NCI-H2029 treated with DMSO at 0.1 percent for 48 hours (cell line): Measurements from ENCODE around the gene MCCC1.
A peak's percentile ranks its signal among the peaks of the same experiment; 100 is the strongest.
"Not testable (repeated sequence)": the region's sequence is repeated elsewhere in the genome, so short reads cannot be mapped to it uniquely, and the experiment has no call there.

Experiments
- DNase-seq: peaks from one replicate; lab custom pipeline; 2025; lab: John Stamatoyannopoulos, UW

The MCCC1 gene

DNA sequence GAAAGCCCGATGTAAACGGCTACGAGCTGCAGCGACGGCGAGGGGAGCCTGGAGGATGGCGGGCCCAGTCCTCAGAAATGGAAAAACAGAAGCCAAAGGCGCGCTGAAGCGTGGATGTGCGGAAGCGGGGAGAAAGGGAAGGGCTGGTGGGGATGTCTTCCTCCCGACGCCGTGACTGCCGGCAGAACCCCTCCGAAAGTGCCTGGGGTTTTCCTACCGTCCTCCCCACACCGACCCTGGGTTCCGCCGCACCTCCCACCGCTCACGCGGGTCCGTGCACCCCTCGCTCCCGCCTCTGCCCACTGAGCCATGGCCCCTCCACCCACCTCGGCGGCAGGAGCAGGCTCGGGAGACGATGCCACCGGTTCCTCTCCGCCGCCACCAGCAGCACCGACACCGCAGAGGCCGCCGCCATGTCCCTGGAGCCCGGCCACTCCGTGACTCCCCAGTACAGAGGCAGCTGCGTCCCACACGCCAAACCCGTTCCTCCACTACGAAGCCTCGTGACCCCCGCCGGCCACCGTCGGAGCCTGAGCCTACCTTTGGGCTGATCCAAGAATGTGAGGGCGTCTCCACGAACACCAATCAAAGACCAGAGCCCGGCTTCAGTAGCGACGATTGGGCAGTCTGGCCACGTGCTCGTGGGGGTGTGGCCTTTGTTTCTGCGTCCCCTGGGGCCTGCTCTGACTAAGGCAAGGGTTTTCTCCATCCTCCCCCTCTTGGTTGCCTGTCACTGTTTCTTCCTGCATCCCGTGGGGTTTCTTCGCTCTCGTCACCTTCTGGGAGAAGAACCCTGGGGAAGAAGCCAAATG is at the start of gene MCCC1:
TSS of gene MCCC1 (minus strand) at position 471 of the 812 bp plus-strand sequence. CDS start at position 415, 56 bp downstream.
- DNase-seq: peak; percentile 95

GRCh38 chr3:183148056-183148455 is 48.8 kb upstream of the MCCC1 start:
- no peak for DNase-seq

DNA sequence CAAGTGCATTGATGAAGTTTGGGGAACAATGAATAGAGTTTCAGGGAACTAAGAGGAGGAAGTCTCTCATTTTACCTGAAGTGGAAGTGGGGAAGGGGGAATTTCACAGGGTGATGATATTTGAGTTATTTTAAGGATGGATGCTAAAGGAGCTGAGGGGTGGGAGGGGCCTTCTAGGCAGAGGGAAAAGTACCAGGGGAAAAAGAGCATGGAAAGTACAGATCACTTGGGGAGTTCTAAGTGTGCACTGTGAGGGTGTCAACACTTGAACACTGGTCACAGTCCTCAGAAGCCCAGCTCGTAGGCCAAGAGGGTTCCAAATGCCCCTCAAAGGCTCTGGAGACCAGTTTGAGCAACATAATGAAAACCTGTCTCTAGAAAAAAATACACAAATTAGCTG is 45.1 kb upstream of the MCCC1 start:
- no peak for DNase-seq

- DNase-seq: no peak
These were observed 42.9 kb upstream of the MCCC1 start for GRCh38 chr3:183142199-183142598.

DNA sequence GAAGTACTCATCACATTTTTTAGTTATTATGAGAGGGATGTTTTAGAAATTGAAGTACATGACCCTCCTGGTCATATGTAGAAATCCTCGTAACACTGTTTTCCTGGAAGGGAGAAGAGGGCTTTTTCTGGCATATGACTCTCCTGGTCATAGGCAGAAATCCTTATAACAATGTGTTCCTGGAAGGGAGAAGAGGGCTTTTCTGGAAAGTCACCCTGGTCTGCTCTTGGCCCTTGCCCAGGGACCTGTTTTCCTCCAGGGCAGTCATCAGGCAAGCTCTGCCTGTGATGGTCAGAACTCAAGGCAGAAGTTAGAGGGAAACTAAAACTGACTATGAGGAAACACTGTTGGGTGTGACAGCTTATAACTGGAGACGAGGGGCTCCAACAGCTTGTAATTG is 35.5 kb upstream of the MCCC1 start:
- no peak for DNase-seq

DNA sequence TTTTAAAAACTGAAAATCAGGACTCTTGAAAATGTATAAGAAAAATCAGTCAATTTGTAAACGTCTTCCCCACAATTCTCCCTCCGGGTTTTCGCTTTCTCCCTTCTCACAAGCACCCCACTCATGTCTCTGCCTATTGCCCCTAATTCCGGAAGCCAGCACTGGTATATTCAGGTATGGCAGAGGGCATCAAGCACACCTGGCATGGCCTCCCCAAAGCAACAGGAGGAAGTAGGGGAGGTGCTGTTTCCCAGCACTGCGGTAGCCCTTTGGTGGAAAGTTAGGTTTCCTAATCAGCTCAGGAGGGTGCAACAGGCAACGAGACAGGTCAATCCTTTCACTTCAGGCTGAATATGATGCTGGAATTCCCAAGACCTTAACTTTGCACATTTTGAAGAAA is 33.1 kb upstream of the MCCC1 start:
- DNase-seq: no peak

DNA sequence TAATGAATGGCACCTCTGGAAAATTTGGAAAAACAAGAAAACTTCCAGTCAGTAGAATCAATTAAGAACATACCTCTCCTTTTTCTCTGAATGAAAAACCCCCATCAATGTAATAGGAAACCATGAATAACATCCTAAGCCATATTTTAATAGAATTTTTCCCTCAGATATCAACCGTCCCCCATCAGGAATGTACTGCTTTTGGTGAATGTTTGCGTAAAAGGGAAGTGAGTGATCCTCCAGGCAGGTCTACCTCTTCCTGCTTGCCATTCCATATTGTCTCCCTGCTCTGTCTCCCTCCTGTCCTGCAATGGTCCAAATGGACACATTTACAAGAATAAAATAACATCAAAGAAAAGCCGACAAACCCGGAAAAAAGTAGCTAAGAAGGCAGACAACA is 32.4 kb upstream of the MCCC1 start:
- no peak for DNase-seq

- no peak for DNase-seq
These were observed 32.0 kb upstream of the MCCC1 start for GRCh38 chr3:183131186-183131725.

GRCh38 chr3:183129243-183129642 is 29.9 kb upstream of the MCCC1 start:
- DNase-seq: no peak

GRCh38 chr3:183128709-183129108 is 29.4 kb upstream of the MCCC1 start:
- DNase-seq: no peak

DNA sequence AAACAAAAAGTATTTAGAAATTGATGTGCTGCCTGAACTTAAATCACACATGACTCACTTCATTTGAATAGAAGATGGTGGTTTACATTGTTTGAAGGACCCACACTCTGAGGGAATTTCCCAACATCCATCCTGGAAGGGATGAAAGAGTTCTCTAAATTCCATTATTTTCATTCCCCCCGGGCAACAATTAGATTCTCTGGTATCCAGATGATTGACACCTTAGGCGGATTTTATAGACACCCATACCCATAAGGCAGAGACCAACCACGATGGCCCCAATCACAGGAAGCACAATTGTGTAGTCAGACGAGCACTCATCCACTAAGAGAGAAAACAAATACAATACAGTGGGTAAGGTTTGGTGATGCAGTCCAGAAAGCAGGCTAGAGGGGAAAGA is 24.6 kb upstream of the MCCC1 start:
- DNase-seq: no peak

GRCh38 chr3:183122257-183122932 is 23.1 kb upstream of the MCCC1 start:
- peak; percentile 80 for DNase-seq

- no peak for DNase-seq
These were observed 21.4 kb upstream of the MCCC1 start for GRCh38 chr3:183120538-183121215.

- DNase-seq: no peak
These were observed 17.8 kb upstream of the MCCC1 start for GRCh38 chr3:183117056-183117455.

GRCh38 chr3:183116025-183116614 is 16.8 kb upstream of the MCCC1 start:
- DNase-seq: peak; percentile 98

GRCh38 chr3:183114384-183115178 is 15.3 kb upstream of the MCCC1 start:
- no peak for DNase-seq

DNA sequence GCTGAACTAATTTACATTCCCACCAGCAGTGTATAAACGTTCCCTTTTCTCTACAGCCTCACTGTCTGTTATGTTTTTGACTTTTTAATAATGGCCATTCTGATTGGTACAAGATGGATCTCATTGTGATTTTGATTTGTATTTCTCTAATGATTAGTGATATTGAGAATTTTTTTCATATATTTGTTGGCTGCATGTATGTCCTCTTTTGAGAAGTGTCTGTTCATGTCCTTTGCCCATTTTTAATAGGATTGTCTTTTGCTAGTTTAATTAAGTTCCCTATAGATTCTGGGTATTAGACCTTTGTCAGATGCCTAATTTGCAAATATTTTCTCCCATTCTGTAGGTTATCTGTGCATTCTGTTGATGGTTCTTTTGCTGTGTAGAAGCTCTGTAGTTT is 10.6 kb upstream of the MCCC1 start:
- not testable (repeated sequence) for DNase-seq

DNA sequence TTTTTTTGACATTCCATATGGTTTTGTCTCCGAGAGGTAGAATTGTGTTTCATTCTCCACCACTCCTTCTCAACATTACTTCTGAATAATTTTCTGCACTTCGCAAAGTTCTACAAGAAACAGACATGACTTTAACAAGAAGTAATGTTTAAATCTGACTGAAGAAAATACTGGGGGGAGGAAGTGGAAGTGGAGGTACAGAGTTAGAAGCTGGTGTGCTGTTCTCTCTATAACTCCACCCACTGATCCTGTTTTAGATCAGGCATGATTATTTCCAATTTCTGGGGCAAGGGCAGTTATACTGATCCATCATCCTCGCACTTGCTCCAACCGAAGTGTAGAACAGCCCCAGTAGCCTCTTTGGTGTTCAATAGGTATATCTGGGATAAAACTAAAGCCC is 9.2 kb upstream of the MCCC1 start:
- DNase-seq: no peak

- peak; percentile 80 for DNase-seq
These were observed 8.7 kb upstream of the MCCC1 start for GRCh38 chr3:183108001-183108449.

- DNase-seq: not testable (repeated sequence)
These were observed 8.1 kb upstream of the MCCC1 start for GRCh38 chr3:183107372-183107771.

- DNase-seq: no peak
These were observed 7.3 kb upstream of the MCCC1 start for GRCh38 chr3:183106635-183107034.
